HepG2 (cell line): ENCODE data around the gene IP6K1. TPM values are rescaled to one million over a fixed set of nuclear protein-coding genes. Genes with fewer than 3 reads are reported as not detected.

Experiments
- ATAC-seq: fragments of 200-7000 bp; cut with Tn5 transposase; 3 replicates; pipeline ENCODE4 v1.9.1; 2020; ENCODE audit warnings: mild to moderate bottlenecking, moderate library complexity
- BruUV-seq: library from RNA; stranded (reverse); fragments of 400-500 nt; replicated peaks from 2 replicates; lab custom pipeline; 2021; lab: Mats Ljungman, UMichigan
- CTCF ChIA-PET: fragments of 300-600 bp; formaldehyde crosslinking; extraction: SDS; loops from one replicate; lab custom pipeline; 2021; ENCODE audit warnings: low total read pairs, inconsistent platforms, low intra/inter-chr PET ratio; lab: Yijun Ruan, JAX
- POLR2A ChIA-PET: fragments of 350-600 bp; sonication (Branson Sonifier 250); formaldehyde crosslinking; loops from one replicate; lab custom pipeline; 2020; ENCODE audit warnings: antibody characterized with exemption, inconsistent platforms; lab: Yijun Ruan, JAX
- DNase-seq: peaks from one replicate; pipeline ENCODE4 v3.0.0-alpha.2; 2015; ENCODE audit warnings: low spot score
- FAIRE-seq: peaks from 3 replicates; lab custom pipeline; 2011; peaks lifted over from hg19 to GRCh38; lab: Jason Lieb, UNC
- H2AFZ ChIP-seq: one replicate; pipeline ENCODE4 v1.6.1; 2011; ENCODE audit warnings: low read length, inconsistent platforms
- H3K27ac ChIP-seq: fragments of 300-600 bp; 3 replicates; pipeline ENCODE4 v1.8.0; 2011; ENCODE audit warnings: mixed run types, mild to moderate bottlenecking, mixed read lengths, low read length, inconsistent platforms; ENCODE audit not compliant: insufficient read depth; ENCODE audit errors: extremely low read length
- H3K27me3 ChIP-seq, 2 experiments: fragments of 200-600 bp in 1 of 2; 2 replicates in 1 of 2; 3 replicates in 1 of 2; pipeline versions ENCODE4 v1.6.0 to v1.8.0; 2011; ENCODE audit warnings: low read length in 2 of 2, mild to moderate bottlenecking in 2 of 2, moderate library complexity in 2 of 2, inconsistent platforms in 1 of 2; ENCODE audit not compliant: insufficient read depth in 2 of 2, control insufficient read depth in 1 of 2
- H3K36me3 ChIP-seq, 2 experiments: fragments of 200-600 bp in 1 of 2; replicated peaks in 1 of 2; 2 replicates in 1 of 2; 3 replicates in 1 of 2; pipeline versions ENCODE4 v1.5.1 to v1.8.0; 2011; ENCODE audit warnings: low read length in 2 of 2, inconsistent platforms in 1 of 2; ENCODE audit not compliant: insufficient read depth in 2 of 2, control insufficient read depth in 1 of 2
- H3K4me1 ChIP-seq: 2 replicates; pipeline ENCODE4 v1.5.1; 2012; ENCODE audit warnings: low read length, inconsistent platforms; ENCODE audit not compliant: insufficient read depth
- H3K4me2 ChIP-seq: 2 replicates; pipeline ENCODE4 v1.6.0; 2011; ENCODE audit warnings: low read depth, low read length, inconsistent platforms
- H3K4me3 ChIP-seq, 3 experiments: fragments of 200-600 bp in 1 of 3; sonication (generic), shearing (Covaris generic) in 1 of 3; replicated peaks in 1 of 3; 2 replicates each; pipeline ENCODE4 v1.5.1; 2011 to 2016; ENCODE audit warnings: low read length in 3 of 3, inconsistent platforms in 2 of 3, low read depth in 2 of 3, mild to moderate bottlenecking in 2 of 3, control low read depth in 1 of 3, mixed read lengths in 1 of 3; ENCODE audit not compliant: insufficient read depth in 1 of 3
- H3K79me2 ChIP-seq: one replicate; pipeline ENCODE4 v1.6.1; 2011; ENCODE audit warnings: low read length, inconsistent platforms; ENCODE audit not compliant: insufficient read depth
- H3K9ac ChIP-seq: 2 replicates; pipeline ENCODE4 v1.6.0; 2011; ENCODE audit warnings: mild to moderate bottlenecking, low read depth, low read length, inconsistent platforms; ENCODE audit not compliant: insufficient read depth
- H3K9me3 ChIP-seq: 2 replicates; pipeline ENCODE4 v1.5.1; 2012; ENCODE audit warnings: mild to moderate bottlenecking, low read length
- H4K20me1 ChIP-seq: 2 replicates; pipeline ENCODE4 v1.6.0; 2011; ENCODE audit warnings: inconsistent platforms, mild to moderate bottlenecking, low read length, moderate library complexity; ENCODE audit not compliant: insufficient read depth
- ATF7 ChIP-seq, 2 experiments: fragments of 450-650 bp in 1 of 2; sonication (generic) in 1 of 2; formaldehyde crosslinking in 1 of 2; IDR thresholded peaks; 2 replicates each; pipeline versions ENCODE4 v1.4.0 to v1.6.1; 2016 to 2020; ENCODE audit warnings: antibody characterized with exemption in 1 of 2, mild to moderate bottlenecking in 1 of 2, missing genetic modification reagents in 1 of 2
- BRD4 ChIP-seq: sonication (generic); formaldehyde crosslinking; IDR thresholded peaks from 2 replicates; pipeline ENCODE4 v1.4.0; 2020; ENCODE audit warnings: missing genetic modification reagents
- HNF4A ChIP-seq: sonication (generic); formaldehyde crosslinking; IDR thresholded peaks from 2 replicates; pipeline ENCODE4 v1.4.0; 2020; ENCODE audit warnings: missing genetic modification reagents
- MYC ChIP-seq: sonication (generic); formaldehyde crosslinking; IDR thresholded peaks from 2 replicates; pipeline ENCODE4 v1.9.0; 2021; ENCODE audit warnings: missing genetic modification reagents, borderline replicate concordance
- SNAPC5 ChIP-seq: sonication (generic); formaldehyde crosslinking; IDR thresholded peaks from 2 replicates; pipeline ENCODE4 v1.8.1; 2023; ENCODE audit warnings: mild to moderate bottlenecking, missing genetic modification reagents, borderline replicate concordance
- ZBTB1 ChIP-seq: sonication (generic); formaldehyde crosslinking; IDR thresholded peaks from 2 replicates; pipeline ENCODE4 v1.4.0; 2020; ENCODE audit warnings: missing genetic modification reagents, borderline replicate concordance
- ZC3H13 ChIP-seq: sonication (generic); formaldehyde crosslinking; IDR thresholded peaks from 2 replicates; pipeline ENCODE4 v1.8.1; 2023; ENCODE audit warnings: mild to moderate bottlenecking, missing genetic modification reagents, moderate library complexity
- ZFP90 ChIP-seq: sonication (generic); formaldehyde crosslinking; IDR thresholded peaks from 2 replicates; pipeline ENCODE4 v1.8.0; 2022; ENCODE audit warnings: missing genetic modification reagents, mild to moderate bottlenecking, inconsistent platforms, borderline replicate concordance
- ZNF687 ChIP-seq: sonication (generic); formaldehyde crosslinking; IDR thresholded peaks from 2 replicates; pipeline ENCODE4 v1.5.1; 2020; ENCODE audit warnings: mild to moderate bottlenecking, missing genetic modification reagents, moderate library complexity
- ZNF790 ChIP-seq: sonication (generic); formaldehyde crosslinking; IDR thresholded peaks from 2 replicates; pipeline ENCODE4 v1.8.0; 2022; ENCODE audit warnings: missing genetic modification reagents, mild to moderate bottlenecking, borderline replicate concordance
- WGBS: methylation state at CpG from one replicate; pipeline ENCODE4 v1.1.6; 2017; ENCODE audit warnings: low lambda C conversion rate; 5-methylcytosine and 5-hydroxymethylcytosine counted together
- in situ Hi-C: cut with HindIII; loops from 2 replicates; pipeline ENCODE4 v1.10.0; 2017; ENCODE audit warnings: low pct_unique_long_range_greater_than_20kb; ENCODE audit not compliant: extremely low pct_ligation_motif_present
- intact Hi-C: fragments of 100-400 bp; cut with micrococcal nuclease; formaldehyde crosslinking; loops from one replicate; pipeline ENCODE4 v1.10.0; 2022; ENCODE audit not compliant: unreplicated experiment
- polyA plus RNA-seq, 8 experiments: library from polyadenylated mRNA; depleted of rRNA in 3 of 8; stranded (reverse) in 7 of 8; unstranded in 1 of 8; fragments of >200 nt; fragmentation: Illumina TruSeq in 4 of 8; extraction: Trizol in 4 of 8; gene quantifications; 2 replicates each; pipeline versions ENCODE4 v1.2.1 to v1.2.3, GENCODE V29; 2011 to 2016; ENCODE audit warnings: low read depth in 4 of 8, missing spikeins in 1 of 8, mixed read lengths in 1 of 8; ENCODE audit not compliant: insufficient read depth in 1 of 8
- total RNA-seq, 5 experiments: library from RNA; depleted of rRNA; stranded (reverse); fragments of >200 nt; fragmentation: Illumina TruSeq; extraction: Trizol; gene quantifications; 2 replicates each; pipeline ENCODE4 v1.2.3, GENCODE V29; 2016; ENCODE audit warnings: low read depth in 1 of 5
- TF ChIP-seq, protein P1 (sequence below): sonication (generic); formaldehyde crosslinking; conservative IDR thresholded peaks from 2 replicates; pipeline ENCODE4 v1.4.0; 2020; ENCODE audit warnings: mild to moderate bottlenecking, missing genetic modification reagents, moderate library complexity
- TF ChIP-seq, protein P2 (sequence below): sonication (generic); formaldehyde crosslinking; IDR thresholded peaks from 2 replicates; pipeline ENCODE4 v1.4.0; 2020; ENCODE audit warnings: missing genetic modification reagents

IP6K1 gene
- total and polyA plus RNA-seq, 2 of the 13 experiments (the other 11 are each of a cell fraction or from before 2014, with no cell fraction given): 17.7 to 29.7 TPM

DNA sequence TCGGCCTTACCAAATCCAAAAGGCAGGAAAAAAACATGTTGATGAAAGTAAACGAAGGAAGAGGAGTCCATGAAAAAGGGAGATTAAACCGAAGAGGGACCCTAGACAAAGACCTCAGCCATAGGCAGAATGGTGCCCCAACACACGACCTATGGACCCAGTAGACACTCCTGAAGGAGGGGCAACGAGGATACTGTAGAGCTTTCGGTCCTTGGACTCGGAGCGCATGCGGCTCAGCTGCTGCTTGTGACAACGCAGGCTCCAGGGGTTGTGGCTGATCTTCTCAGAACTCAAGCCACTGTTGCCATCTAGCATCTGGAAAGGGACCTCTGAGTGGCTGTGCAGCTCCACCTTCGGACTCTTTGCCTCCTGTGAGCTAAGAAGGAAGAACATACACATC is 53.7 kb downstream of the IP6K1 start:
- ChIA-PET CTCF (no interaction called here), POLR2A (no interaction called here)
- no peaks in the 10 kb centered on the region for H3K79me2 ChIP-seq
- no peak for DNase-seq
- no peak for ATAC-seq
- no peaks in the 10 kb centered on the region for H3K27me3 ChIP-seq
- in situ Hi-C loops: no loop called here
- BruUV-seq: no TSS peak
- peak; percentile 52 for FAIRE-seq
- intact Hi-C loops: loop anchor here (5.0 kb wide), 1 partner anchor 55 kb away; the partner anchor contains the start of gene IP6K1
- peak overlapping the region; percentile 2 for H3K27ac ChIP-seq
- no peak overlapping the region for H3K4me2 ChIP-seq
- no peak overlapping the region for H3K4me3 ChIP-seq
- H3K9me3 ChIP-seq: no peaks in the 10 kb centered on the region
- 67% methylated on average over 6 of the region's 11 CpGs for WGBS
- no peak overlapping the region for H3K9ac ChIP-seq
- peaks cover 23 to 61% of the 10 kb centered on the region in 2 experiments for H3K36me3 ChIP-seq
- peaks cover 20% of the 10 kb centered on the region for H3K4me1 ChIP-seq
- H4K20me1 ChIP-seq: no peaks in the 10 kb centered on the region
- H2AFZ ChIP-seq: no peak overlapping the region
- TF ChIP-seq SNAPC5 (CRISPR knock-in tag): no peak
- TF ChIP-seq, protein P1, sequence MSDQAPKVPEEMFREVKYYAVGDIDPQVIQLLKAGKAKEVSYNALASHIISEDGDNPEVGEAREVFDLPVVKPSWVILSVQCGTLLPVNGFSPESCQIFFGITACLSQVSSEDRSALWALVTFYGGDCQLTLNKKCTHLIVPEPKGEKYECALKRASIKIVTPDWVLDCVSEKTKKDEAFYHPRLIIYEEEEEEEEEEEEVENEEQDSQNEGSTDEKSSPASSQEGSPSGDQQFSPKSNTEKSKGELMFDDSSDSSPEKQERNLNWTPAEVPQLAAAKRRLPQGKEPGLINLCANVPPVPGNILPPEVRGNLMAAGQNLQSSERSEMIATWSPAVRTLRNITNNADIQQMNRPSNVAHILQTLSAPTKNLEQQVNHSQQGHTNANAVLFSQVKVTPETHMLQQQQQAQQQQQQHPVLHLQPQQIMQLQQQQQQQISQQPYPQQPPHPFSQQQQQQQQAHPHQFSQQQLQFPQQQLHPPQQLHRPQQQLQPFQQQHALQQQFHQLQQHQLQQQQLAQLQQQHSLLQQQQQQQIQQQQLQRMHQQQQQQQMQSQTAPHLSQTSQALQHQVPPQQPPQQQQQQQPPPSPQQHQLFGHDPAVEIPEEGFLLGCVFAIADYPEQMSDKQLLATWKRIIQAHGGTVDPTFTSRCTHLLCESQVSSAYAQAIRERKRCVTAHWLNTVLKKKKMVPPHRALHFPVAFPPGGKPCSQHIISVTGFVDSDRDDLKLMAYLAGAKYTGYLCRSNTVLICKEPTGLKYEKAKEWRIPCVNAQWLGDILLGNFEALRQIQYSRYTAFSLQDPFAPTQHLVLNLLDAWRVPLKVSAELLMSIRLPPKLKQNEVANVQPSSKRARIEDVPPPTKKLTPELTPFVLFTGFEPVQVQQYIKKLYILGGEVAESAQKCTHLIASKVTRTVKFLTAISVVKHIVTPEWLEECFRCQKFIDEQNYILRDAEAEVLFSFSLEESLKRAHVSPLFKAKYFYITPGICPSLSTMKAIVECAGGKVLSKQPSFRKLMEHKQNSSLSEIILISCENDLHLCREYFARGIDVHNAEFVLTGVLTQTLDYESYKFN (CRISPR knock-in tag): no peak
- TF ChIP-seq ZNF687 (CRISPR knock-in tag): 0 out of 2 replicates have a peak, but pooled peaks have one; percentile 14
- peak; percentile 60 for TF ChIP-seq HNF4A
- TF ChIP-seq ATF7 (IDR thresholded peaks at IDR 0.05): no peak
- TF ChIP-seq ATF7 (CRISPR knock-in tag; IDR thresholded peaks at IDR 0.05): no peak
- no peak for TF ChIP-seq ZBTB1
- no peak for TF ChIP-seq ZFP90 (CRISPR knock-in tag)
- TF ChIP-seq BRD4 (CRISPR knock-in tag): no peak
- no peak for TF ChIP-seq ZNF790
- TF ChIP-seq, protein P2, sequence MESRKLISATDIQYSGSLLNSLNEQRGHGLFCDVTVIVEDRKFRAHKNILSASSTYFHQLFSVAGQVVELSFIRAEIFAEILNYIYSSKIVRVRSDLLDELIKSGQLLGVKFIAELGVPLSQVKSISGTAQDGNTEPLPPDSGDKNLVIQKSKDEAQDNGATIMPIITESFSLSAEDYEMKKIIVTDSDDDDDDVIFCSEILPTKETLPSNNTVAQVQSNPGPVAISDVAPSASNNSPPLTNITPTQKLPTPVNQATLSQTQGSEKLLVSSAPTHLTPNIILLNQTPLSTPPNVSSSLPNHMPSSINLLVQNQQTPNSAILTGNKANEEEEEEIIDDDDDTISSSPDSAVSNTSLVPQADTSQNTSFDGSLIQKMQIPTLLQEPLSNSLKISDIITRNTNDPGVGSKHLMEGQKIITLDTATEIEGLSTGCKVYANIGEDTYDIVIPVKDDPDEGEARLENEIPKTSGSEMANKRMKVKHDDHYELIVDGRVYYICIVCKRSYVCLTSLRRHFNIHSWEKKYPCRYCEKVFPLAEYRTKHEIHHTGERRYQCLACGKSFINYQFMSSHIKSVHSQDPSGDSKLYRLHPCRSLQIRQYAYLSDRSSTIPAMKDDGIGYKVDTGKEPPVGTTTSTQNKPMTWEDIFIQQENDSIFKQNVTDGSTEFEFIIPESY (CRISPR knock-in tag): peak; percentile 55; the same call in 1 of the 2 replicates
- TF ChIP-seq ZC3H13: no peak
- TF ChIP-seq MYC (CRISPR knock-in tag): no peak
